ENCODE results near the gene GDPD4.

The GDPD4 gene

DNA sequence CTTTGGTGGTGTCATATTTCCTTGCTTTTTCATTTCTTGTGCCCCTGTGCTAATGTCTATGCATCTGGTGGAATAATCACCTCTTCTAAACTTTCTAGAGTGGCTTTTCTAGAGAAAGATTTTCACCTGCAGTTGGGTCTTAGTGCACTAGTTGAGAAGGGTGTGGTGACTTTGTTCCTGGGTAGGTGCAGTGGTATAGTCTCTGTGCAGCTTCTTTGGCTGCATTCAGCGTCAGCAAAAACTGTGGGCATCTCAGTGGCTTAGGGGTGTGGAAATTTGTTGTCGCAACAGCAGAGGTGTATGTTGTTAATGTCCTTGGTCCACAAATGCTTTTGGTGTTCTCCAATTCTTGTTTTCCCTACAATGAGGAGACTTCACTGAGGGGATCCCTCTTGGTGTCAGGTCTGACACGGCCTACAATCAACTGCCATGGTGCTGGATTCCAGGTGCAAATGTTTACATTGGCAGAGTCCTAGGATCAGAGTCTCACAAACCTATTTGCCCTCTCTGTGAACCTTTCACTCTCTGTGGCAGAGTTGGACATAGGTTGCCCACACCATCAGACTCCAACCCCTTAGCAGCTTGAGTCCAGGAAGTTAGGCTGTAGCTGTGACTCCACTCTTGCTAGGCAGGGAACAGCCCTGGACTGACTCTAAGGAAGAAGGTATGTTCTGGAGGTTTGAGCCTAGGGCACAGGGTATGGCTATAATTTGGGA lies 48.8 kb downstream of the GDPD4 start:
- TF ChIP-seq, protein P1, sequence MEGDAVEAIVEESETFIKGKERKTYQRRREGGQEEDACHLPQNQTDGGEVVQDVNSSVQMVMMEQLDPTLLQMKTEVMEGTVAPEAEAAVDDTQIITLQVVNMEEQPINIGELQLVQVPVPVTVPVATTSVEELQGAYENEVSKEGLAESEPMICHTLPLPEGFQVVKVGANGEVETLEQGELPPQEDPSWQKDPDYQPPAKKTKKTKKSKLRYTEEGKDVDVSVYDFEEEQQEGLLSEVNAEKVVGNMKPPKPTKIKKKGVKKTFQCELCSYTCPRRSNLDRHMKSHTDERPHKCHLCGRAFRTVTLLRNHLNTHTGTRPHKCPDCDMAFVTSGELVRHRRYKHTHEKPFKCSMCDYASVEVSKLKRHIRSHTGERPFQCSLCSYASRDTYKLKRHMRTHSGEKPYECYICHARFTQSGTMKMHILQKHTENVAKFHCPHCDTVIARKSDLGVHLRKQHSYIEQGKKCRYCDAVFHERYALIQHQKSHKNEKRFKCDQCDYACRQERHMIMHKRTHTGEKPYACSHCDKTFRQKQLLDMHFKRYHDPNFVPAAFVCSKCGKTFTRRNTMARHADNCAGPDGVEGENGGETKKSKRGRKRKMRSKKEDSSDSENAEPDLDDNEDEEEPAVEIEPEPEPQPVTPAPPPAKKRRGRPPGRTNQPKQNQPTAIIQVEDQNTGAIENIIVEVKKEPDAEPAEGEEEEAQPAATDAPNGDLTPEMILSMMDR (IDR thresholded peaks at IDR 0.05): no peak

GRCh38 chr11:77250881-77251640 lies 50.4 kb downstream of the GDPD4 start:
- TF ChIP-seq, protein P1 (IDR thresholded peaks at IDR 0.05): no peak

DNA sequence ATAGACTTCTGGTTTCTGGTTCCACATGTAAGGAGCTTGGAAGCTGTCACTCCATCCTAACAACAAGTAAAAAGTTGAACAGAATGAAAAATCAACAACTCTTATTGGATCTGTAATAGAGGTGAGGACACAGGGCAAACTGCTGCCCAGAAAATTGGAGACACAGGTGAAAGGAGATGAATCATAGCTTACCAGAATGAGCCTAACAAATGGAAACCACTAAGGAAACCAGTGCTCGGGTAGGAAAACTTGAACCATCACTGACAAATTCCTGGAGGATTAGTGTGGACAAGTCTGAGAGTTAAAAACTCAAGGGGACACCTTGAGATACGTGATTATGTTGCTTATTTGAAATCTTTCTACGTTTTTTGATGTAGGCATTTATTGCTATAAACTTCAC lies 52.1 kb downstream of the GDPD4 start:
- TF ChIP-seq, protein P1 (IDR thresholded peaks at IDR 0.05): no peak

- TF ChIP-seq, protein P1 (IDR thresholded peaks at IDR 0.05): no peak
Measured at GRCh38 chr11:77244277-77245027, 57.0 kb downstream of the GDPD4 start.

- TF ChIP-seq, protein P1 (IDR thresholded peaks at IDR 0.05): no peak
Measured at GRCh38 chr11:77236901-77237300, 64.6 kb downstream of the GDPD4 start.

- TF ChIP-seq, protein P1 (IDR thresholded peaks at IDR 0.05): no peak
Measured at GRCh38 chr11:77233011-77233410, 68.5 kb downstream of the GDPD4 start.

DNA sequence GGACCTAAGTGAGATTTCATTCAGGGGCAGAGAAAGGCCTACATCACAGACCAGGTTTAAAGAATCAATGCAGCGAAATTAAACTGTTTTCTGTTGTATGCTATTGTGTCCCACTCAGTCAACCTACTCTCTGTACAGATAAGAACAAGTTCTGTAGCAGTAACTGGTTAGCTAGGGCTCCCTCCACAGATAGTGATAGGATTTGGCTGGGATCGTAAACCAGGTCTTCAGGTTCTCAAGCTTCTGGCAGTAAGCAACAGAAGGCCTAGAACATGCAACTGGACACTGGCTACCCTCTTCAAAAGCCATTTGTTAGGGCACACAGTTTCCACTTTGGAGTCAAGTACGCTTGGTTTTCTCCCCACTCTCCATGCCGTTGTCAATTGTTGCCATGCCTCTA lies 69.2 kb downstream of the GDPD4 start:
- TF ChIP-seq, protein P1 (IDR thresholded peaks at IDR 0.05): no peak
